Natural killer cell treated with Interleukin-12 subunit alpha and Interleukin-12 subunit beta and Interleukin-15 and Interleukin-18, amount 100 ng/mL, for 72 hours (primary cell): ENCODE results near the gene ARID2. TPM values are rescaled to one million over a fixed set of nuclear protein-coding genes. Genes with fewer than 3 reads are reported as not detected.
A peak's percentile ranks its signal among the peaks of the same experiment; 100 is the strongest.

Source experiments
- ATAC-seq, 2 donors: fragments of 150-1000 bp; cut with Tn5 transposase in 1 of 2; sonication (Bioruptor Pico), chemical (Tn5 transposase) in 1 of 2; 2 replicates each; pipeline ENCODE4 v1.10.0; 2021
- DNase-seq: peaks from one replicate; pipeline ENCODE4 v3.0.0; 2022; ENCODE audit warnings: low spot score
- H3K27ac Mint-ChIP-seq, 2 donors: 1 replicate in 1 of 2; 2 replicates in 1 of 2; pipeline ENCODE4 v1.8.0; 2022; ENCODE audit warnings: mixed read lengths in 2 of 2, mild to moderate bottlenecking in 1 of 2, moderate library complexity in 1 of 2
- H3K27me3 Mint-ChIP-seq, 2 donors: 1 replicate in 1 of 2; 2 replicates in 1 of 2; pipeline ENCODE4 v1.8.0; 2022; ENCODE audit warnings: mixed read lengths in 2 of 2
- H3K36me3 Mint-ChIP-seq: one replicate; pipeline ENCODE4 v1.8.0; 2022; ENCODE audit warnings: mixed read lengths
- H3K4me1 Mint-ChIP-seq, 2 donors: 1 replicate in 1 of 2; 2 replicates in 1 of 2; pipeline ENCODE4 v1.8.0; 2022; ENCODE audit warnings: low read depth in 2 of 2, mixed read lengths in 2 of 2, mild to moderate bottlenecking in 1 of 2
- H3K4me3 Mint-ChIP-seq: one replicate; pipeline ENCODE4 v1.8.0; 2022; ENCODE audit warnings: mixed read lengths
- H3K9me3 Mint-ChIP-seq: 2 replicates; pipeline ENCODE4 v1.8.0; 2022; ENCODE audit warnings: mixed read lengths
- total RNA-seq, 2 donors: library from RNA; stranded (reverse); gene quantifications; one replicate each; pipeline ENCODE4 v1.2.3, GENCODE V29; 2022

Gene ARID2
- total RNA-seq, 2 donors from 2014 or later, result 116 to 133 TPM

GRCh38 chr12:45872446-45872845, 142.9 kb downstream of the ARID2 start:
- Mint-ChIP-seq H3K27me3 (no peaks in the 10 kb centered on the region), H3K36me3 (peaks cover 32% of the 10 kb centered on the region), H3K4me1 (peaks cover 25 to 26% of the 10 kb centered on the region in 2 donors)

DNA sequence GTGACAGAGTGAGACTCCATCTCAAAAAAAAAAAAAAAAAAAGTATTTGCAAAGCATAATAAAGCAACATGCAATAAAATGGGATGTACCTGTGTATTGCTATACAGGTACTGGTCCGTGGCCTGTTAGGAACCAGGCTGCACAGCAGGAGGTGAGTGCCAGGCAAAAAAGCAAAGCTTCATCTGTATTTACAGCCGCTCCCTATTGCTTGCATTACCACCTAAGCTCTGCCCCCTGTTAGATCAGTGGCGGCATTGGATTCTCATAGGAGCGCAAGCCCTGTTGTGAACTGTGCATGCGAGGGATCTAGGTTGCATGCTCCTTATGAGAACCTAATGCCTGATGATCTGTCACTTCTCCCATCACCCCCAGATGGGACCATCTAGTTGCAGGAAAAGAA, 147.6 kb downstream of the ARID2 start:
- Mint-ChIP-seq H3K36me3 (peaks cover 45% of the 10 kb centered on the region), H3K4me1 (peaks cover 50 to 59% of the 10 kb centered on the region in 2 donors), H3K27me3 (no peaks in the 10 kb centered on the region), H3K4me3 (no peak overlapping the region), H3K9me3 (no peaks in the 10 kb centered on the region), H3K27ac (peak overlapping the region; percentile 58 to 77)
- ATAC-seq (no peak), DNase-seq (no peak)

More at GRCh38 chr12:45872446-45872845, 142.9 kb downstream of the ARID2 start:
- ATAC-seq (no peak), DNase-seq (no peak)
- Mint-ChIP-seq H3K27ac (peak overlapping the region; percentile 20 to 28), H3K4me3 (no peak overlapping the region), H3K9me3 (no peaks in the 10 kb centered on the region)

- DNase-seq (no peak), ATAC-seq (peak in 1 of 2 donors; percentile 64)
- Mint-ChIP-seq H3K27ac (peak overlapping the region; percentile 44 to 91), H3K4me1 (peaks cover 44 to 56% of the 10 kb centered on the region in 2 donors), H3K36me3 (peaks cover 36% of the 10 kb centered on the region), H3K4me3 (peak overlapping the region; percentile 17), H3K27me3 (no peaks in the 10 kb centered on the region), H3K9me3 (no peaks in the 10 kb centered on the region)
Measured at GRCh38 chr12:45878630-45879255, 149.2 kb downstream of the ARID2 start.

- peaks cover 33% of the 10 kb centered on the region for H3K36me3 Mint-ChIP-seq
- H3K27me3 Mint-ChIP-seq, result no peaks in the 10 kb centered on the region
- DNase-seq (no peak), ATAC-seq (no peak)
- no peaks in the 10 kb centered on the region for H3K9me3 Mint-ChIP-seq
- H3K27ac Mint-ChIP-seq, result peak overlapping the region; percentile 44 to 91
- H3K4me3 Mint-ChIP-seq, result peak overlapping the region; percentile 17
- H3K4me1 Mint-ChIP-seq, result peaks cover 44 to 56% of the 10 kb centered on the region in 2 donors
Measured at GRCh38 chr12:45879363-45879895, 149.9 kb downstream of the ARID2 start.

- Mint-ChIP-seq H3K4me1 (peaks cover 43 to 55% of the 10 kb centered on the region in 2 donors), H3K4me3 (no peak overlapping the region), H3K27ac (peak overlapping the region; percentile 44 to 91), H3K27me3 (no peaks in the 10 kb centered on the region), H3K9me3 (no peaks in the 10 kb centered on the region), H3K36me3 (peaks cover 32% of the 10 kb centered on the region)
- DNase-seq (no peak), ATAC-seq (no peak)
Measured at GRCh38 chr12:45880533-45880932, 151.0 kb downstream of the ARID2 start.

GRCh38 chr12:45883187-45883586, 153.7 kb downstream of the ARID2 start:
- Mint-ChIP-seq H3K9me3 (no peaks in the 10 kb centered on the region), H3K27ac (no peak overlapping the region), H3K36me3 (peaks cover 25% of the 10 kb centered on the region), H3K27me3 (no peaks in the 10 kb centered on the region), H3K4me3 (no peak overlapping the region), H3K4me1 (peaks cover 35% of the 10 kb centered on the region in 2 donors)
- ATAC-seq (no peak), DNase-seq (no peak)

GRCh38 chr12:45886685-45887084, 157.2 kb downstream of the ARID2 start:
- Mint-ChIP-seq H3K9me3 (no peaks in the 10 kb centered on the region), H3K4me3 (no peak overlapping the region), H3K36me3 (peaks cover 15% of the 10 kb centered on the region), H3K27ac (no peak overlapping the region), H3K4me1 (peaks cover 13 to 22% of the 10 kb centered on the region in 2 donors), H3K27me3 (no peaks in the 10 kb centered on the region)
- ATAC-seq, result no peak
- DNase-seq, result no peak

DNA sequence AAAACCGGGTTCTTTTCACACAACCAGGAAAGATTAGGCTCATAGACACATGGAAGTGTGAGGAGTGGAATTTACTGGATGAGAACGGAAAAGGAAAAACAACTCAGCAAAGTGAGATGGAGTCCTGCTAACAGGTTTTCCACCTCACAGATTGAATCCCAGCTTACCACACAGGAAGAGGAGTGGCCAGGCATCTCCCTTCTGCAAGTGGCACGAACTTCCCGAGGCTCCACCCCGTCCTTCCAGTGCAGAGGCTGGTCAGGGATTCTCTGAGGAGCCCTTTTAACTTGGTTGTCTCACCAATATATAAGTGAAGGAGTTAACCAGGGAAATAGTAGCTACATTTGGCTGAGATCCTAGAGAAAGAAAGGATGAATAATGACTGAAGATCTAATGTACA, 158.0 kb downstream of the ARID2 start:
- DNase-seq (no peak), ATAC-seq (no peak)
- Mint-ChIP-seq H3K4me3 (no peak overlapping the region), H3K36me3 (peaks cover 8% of the 10 kb centered on the region), H3K27me3 (no peaks in the 10 kb centered on the region), H3K27ac (peak overlapping the region in 1 of 2 donors; percentile 31), H3K4me1 (peaks cover 13 to 22% of the 10 kb centered on the region in 2 donors), H3K9me3 (no peaks in the 10 kb centered on the region)

GRCh38 chr12:45890276-45890675, 160.8 kb downstream of the ARID2 start:
- DNase-seq (no peak), ATAC-seq (no peak)
- no peaks in the 10 kb centered on the region for H3K9me3 Mint-ChIP-seq
- H3K4me1 Mint-ChIP-seq, result peaks cover 20 to 35% of the 10 kb centered on the region in 2 donors
- H3K27ac Mint-ChIP-seq, result no peak overlapping the region
- H3K4me3 Mint-ChIP-seq, result no peak overlapping the region
- H3K27me3 Mint-ChIP-seq, result no peaks in the 10 kb centered on the region
- peaks cover 21% of the 10 kb centered on the region for H3K36me3 Mint-ChIP-seq

DNA sequence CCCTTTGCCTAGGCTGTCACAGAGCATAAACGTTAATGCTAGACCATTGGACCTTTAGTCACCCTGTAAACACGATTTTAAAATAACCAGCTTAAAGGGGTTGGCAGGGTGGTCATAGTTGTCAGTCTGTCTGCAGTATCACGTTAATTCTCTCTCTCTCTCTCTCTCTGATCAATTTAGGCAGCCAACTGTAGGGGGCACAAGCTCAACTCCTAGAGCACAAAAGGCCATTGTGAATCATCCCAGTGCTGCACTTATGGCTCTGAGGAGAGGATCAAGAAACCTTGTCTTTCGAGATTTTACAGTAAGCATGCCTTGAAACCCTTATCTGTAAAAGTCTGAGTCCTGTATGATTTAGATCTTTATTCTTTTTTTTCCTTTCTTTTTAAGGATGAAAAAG, 163.7 kb downstream of the ARID2 start:
- no peaks in the 10 kb centered on the region for H3K9me3 Mint-ChIP-seq
- H3K27ac Mint-ChIP-seq, result no peak overlapping the region
- peaks cover 27% of the 10 kb centered on the region for H3K36me3 Mint-ChIP-seq
- ATAC-seq (no peak), DNase-seq (no peak)
- no peak overlapping the region for H3K4me3 Mint-ChIP-seq
- H3K27me3 Mint-ChIP-seq, result no peaks in the 10 kb centered on the region
- H3K4me1 Mint-ChIP-seq, result peaks cover 30 to 39% of the 10 kb centered on the region in 2 donors

DNA sequence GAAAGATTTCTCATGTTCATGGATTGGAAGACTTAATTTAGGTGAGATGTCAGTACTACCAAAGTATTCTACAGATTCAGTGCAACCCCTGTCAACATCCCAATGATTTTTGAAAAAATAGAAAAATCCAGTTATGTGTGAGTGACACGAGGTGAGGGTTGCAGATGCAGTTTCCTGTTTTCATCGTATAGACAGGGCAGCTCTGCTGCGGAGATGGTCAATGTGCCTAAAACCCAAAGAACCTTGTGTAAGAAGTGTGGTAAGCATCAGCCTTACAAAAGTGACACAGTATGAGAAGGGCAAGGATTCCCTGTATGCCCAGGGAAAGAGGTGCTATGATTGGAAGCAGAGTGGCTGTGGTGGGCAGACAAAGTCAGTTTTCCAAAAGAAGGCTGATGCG, 166.5 kb downstream of the ARID2 start:
- DNase-seq (no peak), ATAC-seq (peak; percentile 51 to 76)
- H3K36me3 Mint-ChIP-seq, result peaks cover 35% of the 10 kb centered on the region
- H3K4me3 Mint-ChIP-seq, result no peak overlapping the region
- peaks cover 29 to 41% of the 10 kb centered on the region in 2 donors for H3K4me1 Mint-ChIP-seq
- H3K27me3 Mint-ChIP-seq, result no peaks in the 10 kb centered on the region
- H3K9me3 Mint-ChIP-seq, result no peaks in the 10 kb centered on the region
- peak overlapping the region; percentile 5 to 49 for H3K27ac Mint-ChIP-seq

- H3K36me3 Mint-ChIP-seq, result peaks cover 35% of the 10 kb centered on the region
- H3K9me3 Mint-ChIP-seq, result no peaks in the 10 kb centered on the region
- H3K4me3 Mint-ChIP-seq, result no peak overlapping the region
- DNase-seq (no peak), ATAC-seq (no peak)
- peaks cover 17 to 33% of the 10 kb centered on the region in 2 donors for H3K4me1 Mint-ChIP-seq
- H3K27me3 Mint-ChIP-seq, result no peaks in the 10 kb centered on the region
- H3K27ac Mint-ChIP-seq, result no peak overlapping the region
Measured at GRCh38 chr12:45898094-45898493, 168.6 kb downstream of the ARID2 start.

GRCh38 chr12:45907955-45908354, 178.4 kb downstream of the ARID2 start:
- H3K9me3 Mint-ChIP-seq, result no peaks in the 10 kb centered on the region
- no peak overlapping the region for H3K4me3 Mint-ChIP-seq
- no peaks in the 10 kb centered on the region for H3K27me3 Mint-ChIP-seq
- peaks cover 16% of the 10 kb centered on the region for H3K36me3 Mint-ChIP-seq
- ATAC-seq (no peak), DNase-seq (no peak)
- no peak overlapping the region for H3K27ac Mint-ChIP-seq
- H3K4me1 Mint-ChIP-seq, result peaks cover 0 to 7% of the 10 kb centered on the region in 2 donors

GRCh38 chr12:45909041-45909713, 179.7 kb downstream of the ARID2 start:
- Mint-ChIP-seq H3K36me3 (peaks cover 16% of the 10 kb centered on the region), H3K9me3 (no peaks in the 10 kb centered on the region), H3K4me1 (peaks cover 0 to 7% of the 10 kb centered on the region in 2 donors), H3K27ac (no peak overlapping the region), H3K27me3 (no peaks in the 10 kb centered on the region), H3K4me3 (no peak overlapping the region)
- ATAC-seq (no peak), DNase-seq (no peak)
